HS-5 (cell line): Measurements from ENCODE around the gene FRS3.
"Not testable (repeated sequence)": the region's sequence is repeated elsewhere in the genome, so short reads cannot be mapped to it uniquely, and the experiment has no call there.

ENCODE experiments used
- DNase-seq: peaks from one replicate; pipeline ENCODE4 v3.0.0-alpha.2; 2012; ENCODE audit warnings: low read depth

The FRS3 gene

GRCh38 chr6:41779788-41780550 is at the start of gene FRS3:
Gene FRS3, minus strand, starts transcription at chr6:41779900. Its CDS starts 2,913 bp downstream, at chr6:41776987.
- peak; percentile 77 for DNase-seq

DNA sequence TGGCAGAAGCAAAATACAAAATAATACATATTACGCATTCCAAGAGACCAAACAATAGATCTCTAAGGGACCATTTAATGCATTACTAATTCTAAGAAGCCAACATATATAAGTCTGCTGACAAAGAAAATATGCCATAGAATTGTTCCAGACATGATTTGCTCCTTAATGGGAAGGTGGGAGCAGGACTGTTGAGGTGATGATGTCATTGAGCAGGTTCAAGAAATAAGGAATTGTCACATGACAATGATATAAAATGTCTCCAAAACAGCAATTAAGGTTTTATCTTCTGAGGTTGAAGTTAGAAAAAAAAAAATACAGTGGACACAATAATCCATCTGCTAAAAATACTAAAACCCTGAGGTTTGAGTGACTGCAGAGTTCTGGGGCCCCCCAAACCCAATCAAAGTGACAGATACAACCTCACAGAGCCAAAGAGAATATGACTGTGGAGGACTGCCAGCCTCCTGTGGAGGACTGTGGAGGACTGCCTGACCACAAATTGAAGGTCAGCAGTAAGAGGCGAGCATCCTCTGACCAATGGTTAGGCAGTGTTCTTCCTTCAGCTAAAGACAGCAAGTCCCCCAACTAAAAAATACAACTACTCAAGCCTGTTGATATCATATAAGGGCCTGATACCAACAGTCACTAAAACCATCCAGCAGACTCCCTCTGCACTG is 46.8 kb upstream of the FRS3 start:
- no peak for DNase-seq

GRCh38 chr6:41824571-41825569 is 45.2 kb upstream of the FRS3 start:
- no peak for DNase-seq

- no peak for DNase-seq
These were observed 43.5 kb upstream of the FRS3 start for GRCh38 chr6:41823178-41823577.

GRCh38 chr6:41822021-41822420 is 42.3 kb upstream of the FRS3 start:
- DNase-seq, result no peak

- DNase-seq, result no peak
These were observed 41.6 kb upstream of the FRS3 start for GRCh38 chr6:41821266-41821665.

- DNase-seq, result peak; percentile 2
These were observed 38.8 kb upstream of the FRS3 start for GRCh38 chr6:41818271-41819054.

DNA sequence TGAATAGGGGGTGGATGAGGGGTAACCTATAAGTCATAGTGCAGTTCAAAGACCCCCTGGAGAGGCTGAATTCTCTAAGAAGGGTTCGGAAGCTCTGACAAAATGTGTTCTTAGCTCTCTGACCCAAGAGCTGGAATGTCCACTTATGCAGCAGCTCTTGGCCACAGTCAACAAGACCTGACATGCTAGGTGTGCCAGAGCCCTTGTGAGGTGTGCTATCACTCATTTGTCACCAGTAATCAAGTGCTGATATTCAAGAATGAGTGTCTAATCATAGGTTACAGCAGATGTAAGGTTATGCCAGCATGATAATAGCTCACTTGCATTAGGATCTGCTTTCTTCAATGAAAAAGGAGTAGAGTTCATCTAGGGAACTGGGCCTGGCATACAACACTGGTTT is 35.9 kb upstream of the FRS3 start:
- DNase-seq, result no peak

DNA sequence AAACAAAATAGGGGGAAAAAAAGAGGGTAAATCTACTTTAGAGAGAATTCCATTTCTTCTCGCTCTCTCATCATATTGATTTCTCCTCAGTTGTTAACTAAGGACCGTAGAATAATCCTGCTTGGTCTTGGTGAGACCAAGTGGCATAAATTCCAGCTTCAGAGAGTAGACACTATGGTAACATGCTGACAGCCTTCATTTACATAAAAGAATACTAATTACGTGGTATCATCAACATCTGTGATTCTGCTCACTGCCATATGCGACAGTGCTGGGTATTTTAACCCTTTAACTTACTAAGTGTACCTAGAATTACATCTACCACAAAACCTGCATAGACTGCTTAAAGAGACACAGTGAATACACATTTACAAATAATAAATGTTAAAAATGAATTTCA is 34.9 kb upstream of the FRS3 start:
- no peak for DNase-seq

- no peak for DNase-seq
These were observed 34.3 kb upstream of the FRS3 start for GRCh38 chr6:41813956-41814355.

DNA sequence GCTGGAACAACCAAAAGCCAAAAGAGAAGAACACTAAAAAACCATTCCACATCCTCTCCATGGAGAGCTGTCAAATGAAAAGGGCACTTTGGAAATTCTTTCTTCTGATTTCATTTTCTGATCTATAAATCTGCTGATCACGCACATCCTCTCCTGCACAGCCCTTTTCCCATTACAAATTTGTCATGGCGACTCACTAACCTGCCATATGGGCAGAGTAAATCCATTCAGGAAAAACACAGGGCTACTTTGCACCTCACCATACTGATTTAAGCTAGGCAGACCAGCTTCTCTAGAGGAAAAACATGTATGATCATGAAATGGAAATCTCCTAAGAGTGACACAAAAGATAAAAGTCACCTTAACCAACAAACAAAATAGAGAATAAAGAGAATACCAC is 33.8 kb upstream of the FRS3 start:
- DNase-seq, result peak; percentile 10

GRCh38 chr6:41811946-41812345 is 32.2 kb upstream of the FRS3 start:
- not testable (repeated sequence) for DNase-seq

GRCh38 chr6:41811095-41811494 is 31.4 kb upstream of the FRS3 start:
- no peak for DNase-seq

DNA sequence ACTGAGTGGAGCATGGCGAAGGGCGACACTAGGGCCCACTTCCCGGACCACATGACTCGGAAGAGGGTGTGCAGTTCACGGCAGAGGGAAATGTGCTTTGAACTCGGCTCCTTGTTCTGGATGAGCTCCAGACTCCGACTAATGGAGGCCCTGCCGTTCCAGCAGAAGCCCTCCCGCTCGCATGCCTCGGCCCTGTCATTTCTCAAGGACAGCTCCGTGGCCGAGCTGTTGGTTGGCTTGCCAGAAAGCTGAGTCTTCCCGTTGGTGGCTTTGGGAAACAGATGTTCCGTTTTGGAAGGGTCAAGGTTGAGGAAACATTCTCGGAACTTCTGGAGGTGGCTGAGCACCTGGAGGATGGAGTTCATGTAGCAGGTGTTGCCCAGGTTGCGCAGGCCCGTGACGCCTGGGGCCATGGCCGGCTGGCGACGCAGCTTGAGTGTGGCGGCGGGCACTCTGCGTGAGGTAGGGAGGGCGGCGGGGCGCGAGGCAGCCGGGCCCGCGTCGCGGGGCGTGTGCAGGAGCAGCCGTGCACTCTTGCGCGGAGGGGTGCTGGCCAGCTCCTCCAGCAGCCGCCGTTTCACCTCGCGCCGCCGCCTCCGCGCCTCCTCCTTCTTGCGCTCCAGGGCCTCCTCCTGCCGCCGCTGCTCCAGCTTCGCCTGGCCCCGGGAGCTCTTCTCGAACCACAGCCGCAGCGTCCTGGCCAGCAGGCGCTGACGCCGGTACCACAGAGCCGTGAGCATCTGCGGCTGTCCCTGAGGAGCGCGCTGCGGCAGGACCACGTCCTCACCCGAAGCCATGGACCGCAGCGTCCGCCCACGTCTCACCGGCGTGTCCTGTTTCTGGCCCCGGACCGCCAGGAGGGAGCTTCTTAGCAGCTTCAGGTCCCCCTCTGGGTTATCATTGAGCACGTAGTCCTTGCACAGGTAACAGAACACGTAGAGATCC is 26.4 kb upstream of the FRS3 start:
- DNase-seq, result no peak

DNA sequence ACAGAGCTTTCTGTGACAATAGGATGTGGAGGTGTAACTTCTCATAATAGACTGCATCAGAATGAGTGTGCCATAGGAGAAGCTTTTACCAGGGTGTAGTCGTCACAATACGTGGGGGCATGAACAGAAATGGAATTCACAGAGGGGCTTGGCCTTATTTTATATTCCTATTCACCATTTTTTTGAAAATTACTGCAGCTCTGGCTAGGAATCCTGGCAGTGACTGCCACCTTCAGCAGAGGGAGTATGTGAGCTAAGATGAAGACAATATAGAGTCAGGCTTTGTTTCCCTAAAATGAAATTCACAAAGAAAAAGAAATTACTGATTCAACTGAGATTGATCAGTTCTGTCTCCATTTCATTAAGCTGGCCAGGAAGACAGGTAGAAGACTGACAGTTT is 21.7 kb upstream of the FRS3 start:
- no peak for DNase-seq

- no peak for DNase-seq
These were observed 19.8 kb upstream of the FRS3 start for GRCh38 chr6:41799559-41799911.

- no peak for DNase-seq
These were observed 19.3 kb upstream of the FRS3 start for GRCh38 chr6:41798901-41799558.

DNA sequence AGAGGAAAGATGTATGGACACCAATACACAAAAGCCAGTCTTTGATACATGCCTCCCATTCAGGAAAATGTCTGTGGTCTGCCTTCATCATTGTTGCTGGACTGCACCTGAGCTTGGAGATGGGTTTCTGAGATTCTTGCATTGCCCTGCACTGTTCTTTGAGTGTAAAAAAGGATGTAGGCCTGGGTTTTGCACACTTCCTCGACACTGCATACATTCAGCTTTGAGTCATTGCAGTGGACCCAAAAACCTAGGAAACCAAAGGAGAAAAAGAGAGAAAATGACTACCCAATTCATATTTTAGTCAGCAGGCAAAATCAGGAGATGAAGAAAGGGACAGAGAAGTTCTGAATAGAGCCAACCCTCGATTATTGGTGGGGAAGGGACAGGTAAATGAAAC is 16.8 kb upstream of the FRS3 start:
- DNase-seq, result no peak

- no peak for DNase-seq
These were observed 12.3 kb upstream of the FRS3 start for GRCh38 chr6:41791984-41792383.

- DNase-seq, result no peak
These were observed 11.6 kb upstream of the FRS3 start for GRCh38 chr6:41791305-41791704.
